KMS-11 (cell line): ENCODE results near the gene ZNF70.

Source experiments
- H2AFZ ChIP-seq: fragments of 200-600 bp; sonication (generic); 2 replicates; pipeline ENCODE4 v1.6.1; 2016; ENCODE audit warnings: antibody characterized with exemption, mixed run types, low read depth
- H3K27ac ChIP-seq: fragments of 200-600 bp; sonication (generic); 2 replicates; pipeline ENCODE4 v1.6.1; 2016; ENCODE audit warnings: mild to moderate bottlenecking, mixed run types
- H3K27me3 ChIP-seq: fragments of 200-600 bp; sonication (generic); 2 replicates; pipeline ENCODE4 v1.6.1; 2017; ENCODE audit warnings: mild to moderate bottlenecking, low read depth, mixed run types, moderate library complexity; ENCODE audit not compliant: insufficient read depth
- H3K36me3 ChIP-seq: fragments of 200-600 bp; sonication (generic); 2 replicates; pipeline ENCODE4 v1.6.1; 2017; ENCODE audit warnings: mild to moderate bottlenecking, mixed run types; ENCODE audit not compliant: insufficient read depth
- H3K4me1 ChIP-seq: fragments of 200-600 bp; sonication (generic); 2 replicates; pipeline ENCODE4 v1.6.1; 2016; ENCODE audit warnings: mild to moderate bottlenecking, low read depth, mixed run types; ENCODE audit not compliant: poor library complexity, severe bottlenecking
- H3K4me2 ChIP-seq: fragments of 200-600 bp; sonication (generic); 2 replicates; pipeline ENCODE4 v1.7.0; 2016; ENCODE audit warnings: mild to moderate bottlenecking, mixed run types
- H3K4me3 ChIP-seq: fragments of 200-600 bp; sonication (generic); IDR thresholded peaks from 2 replicates; pipeline ENCODE4 v1.6.1; 2017; ENCODE audit warnings: low read depth, low read length, mixed read lengths; ENCODE audit not compliant: insufficient read depth
- H3K79me2 ChIP-seq: fragments of 200-600 bp; sonication (generic); 2 replicates; pipeline ENCODE4 v1.6.1; 2016; ENCODE audit warnings: low read depth, mixed run types; ENCODE audit not compliant: insufficient read depth
- H3K9ac ChIP-seq: fragments of 200-600 bp; sonication (generic); 2 replicates; pipeline ENCODE4 v1.6.1; 2016; ENCODE audit warnings: mild to moderate bottlenecking, mixed run types
- H4K20me1 ChIP-seq: fragments of 200-600 bp; sonication (generic); 2 replicates; pipeline ENCODE4 v1.6.1; 2016; ENCODE audit warnings: mild to moderate bottlenecking, mixed run types; ENCODE audit not compliant: insufficient read depth
- TF ChIP-seq, protein P1 (sequence below): fragments of 200-600 bp; sonication (generic); conservative IDR thresholded peaks from 2 replicates; pipeline ENCODE4 v1.6.1; 2017; ENCODE audit warnings: low read depth, mild to moderate bottlenecking, antibody characterized with exemption, low read length, moderate library complexity, mixed read lengths

ZNF70 gene

DNA sequence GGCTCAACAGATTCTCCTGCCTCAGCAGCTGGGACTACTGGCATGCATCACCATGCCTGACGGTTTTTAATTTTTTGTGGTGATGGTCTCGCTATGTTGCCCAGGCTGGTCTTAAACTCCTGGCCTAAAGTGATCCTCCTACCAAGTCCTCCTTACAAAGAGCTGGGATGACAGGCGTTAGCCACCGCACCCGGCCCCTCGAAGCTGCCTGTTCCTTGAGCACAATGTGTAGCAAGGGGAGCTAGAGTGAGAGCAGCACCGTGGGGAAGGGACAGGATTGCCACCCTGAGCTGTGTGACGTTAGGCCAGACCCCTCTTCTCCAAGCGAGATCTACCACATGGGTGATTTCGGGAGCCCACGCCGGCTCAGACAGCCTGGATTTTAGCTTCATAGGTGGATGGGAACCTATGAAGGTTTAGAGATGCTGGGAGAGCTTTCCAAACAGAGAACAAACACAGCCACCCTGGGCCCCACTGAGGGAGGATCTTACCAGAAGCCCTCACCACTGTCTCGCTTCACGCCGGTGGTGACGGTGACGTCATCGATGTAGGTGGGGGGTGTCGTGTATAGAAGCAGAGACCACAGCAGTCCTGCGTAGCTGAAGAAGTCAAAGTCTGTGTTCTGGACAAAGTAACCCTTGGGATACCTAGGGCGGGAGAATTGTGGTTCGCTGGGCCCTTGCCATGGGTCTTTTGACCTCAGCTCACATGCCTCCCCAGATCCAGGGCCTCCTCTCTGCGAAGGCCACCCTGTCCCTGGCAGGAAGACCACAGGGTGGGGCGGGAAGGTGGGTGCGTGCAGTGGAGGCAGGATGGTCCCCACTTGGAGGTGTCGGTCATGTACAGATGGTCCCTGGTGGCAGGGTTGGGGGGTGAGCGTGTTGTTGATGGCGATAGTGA, 37.0 kb downstream of the ZNF70 start:
- Histone ChIP-seq H3K4me1 (peaks cover 19% of the 10 kb centered on the region), H3K4me3 (no peak overlapping the region), H3K9ac (no peak overlapping the region), H3K36me3 (no peaks in the 10 kb centered on the region), H2AFZ (no peak overlapping the region), H4K20me1 (no peaks in the 10 kb centered on the region), H3K4me2 (no peak overlapping the region), H3K27ac (no peak overlapping the region), H3K27me3 (no peaks in the 10 kb centered on the region), H3K79me2 (peaks cover 19% of the 10 kb centered on the region)
- TF ChIP-seq, protein P1, sequence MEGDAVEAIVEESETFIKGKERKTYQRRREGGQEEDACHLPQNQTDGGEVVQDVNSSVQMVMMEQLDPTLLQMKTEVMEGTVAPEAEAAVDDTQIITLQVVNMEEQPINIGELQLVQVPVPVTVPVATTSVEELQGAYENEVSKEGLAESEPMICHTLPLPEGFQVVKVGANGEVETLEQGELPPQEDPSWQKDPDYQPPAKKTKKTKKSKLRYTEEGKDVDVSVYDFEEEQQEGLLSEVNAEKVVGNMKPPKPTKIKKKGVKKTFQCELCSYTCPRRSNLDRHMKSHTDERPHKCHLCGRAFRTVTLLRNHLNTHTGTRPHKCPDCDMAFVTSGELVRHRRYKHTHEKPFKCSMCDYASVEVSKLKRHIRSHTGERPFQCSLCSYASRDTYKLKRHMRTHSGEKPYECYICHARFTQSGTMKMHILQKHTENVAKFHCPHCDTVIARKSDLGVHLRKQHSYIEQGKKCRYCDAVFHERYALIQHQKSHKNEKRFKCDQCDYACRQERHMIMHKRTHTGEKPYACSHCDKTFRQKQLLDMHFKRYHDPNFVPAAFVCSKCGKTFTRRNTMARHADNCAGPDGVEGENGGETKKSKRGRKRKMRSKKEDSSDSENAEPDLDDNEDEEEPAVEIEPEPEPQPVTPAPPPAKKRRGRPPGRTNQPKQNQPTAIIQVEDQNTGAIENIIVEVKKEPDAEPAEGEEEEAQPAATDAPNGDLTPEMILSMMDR, result no peak

DNA sequence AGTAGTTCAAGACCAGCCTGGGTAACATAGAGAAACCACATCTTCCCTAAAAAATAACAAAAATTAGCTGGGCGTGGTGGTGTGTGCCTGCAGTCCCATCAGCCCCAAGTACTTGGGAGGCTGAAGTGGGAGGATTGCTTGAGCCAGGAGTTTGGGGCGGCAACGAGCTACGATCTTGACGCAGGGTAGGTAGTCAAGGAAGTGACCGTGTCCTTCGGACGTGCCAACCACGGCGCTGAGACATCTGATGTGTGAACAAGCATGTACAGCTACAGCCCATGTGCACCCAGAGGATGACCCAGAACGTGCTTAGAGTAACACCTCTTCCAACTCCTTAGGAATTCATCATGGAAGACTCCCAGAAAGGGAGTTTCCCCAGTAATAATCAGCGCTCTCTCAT, 38.7 kb downstream of the ZNF70 start:
- H3K4me1 ChIP-seq, result peaks cover 7% of the 10 kb centered on the region
- H2AFZ ChIP-seq, result no peak overlapping the region
- TF ChIP-seq, protein P1, result no peak
- no peak overlapping the region for H3K4me3 ChIP-seq
- H3K9ac ChIP-seq, result no peak overlapping the region
- H3K36me3 ChIP-seq, result no peaks in the 10 kb centered on the region
- no peaks in the 10 kb centered on the region for H3K27me3 ChIP-seq
- no peaks in the 10 kb centered on the region for H4K20me1 ChIP-seq
- peaks cover 19% of the 10 kb centered on the region for H3K79me2 ChIP-seq
- H3K27ac ChIP-seq, result no peak overlapping the region
- no peak overlapping the region for H3K4me2 ChIP-seq

DNA sequence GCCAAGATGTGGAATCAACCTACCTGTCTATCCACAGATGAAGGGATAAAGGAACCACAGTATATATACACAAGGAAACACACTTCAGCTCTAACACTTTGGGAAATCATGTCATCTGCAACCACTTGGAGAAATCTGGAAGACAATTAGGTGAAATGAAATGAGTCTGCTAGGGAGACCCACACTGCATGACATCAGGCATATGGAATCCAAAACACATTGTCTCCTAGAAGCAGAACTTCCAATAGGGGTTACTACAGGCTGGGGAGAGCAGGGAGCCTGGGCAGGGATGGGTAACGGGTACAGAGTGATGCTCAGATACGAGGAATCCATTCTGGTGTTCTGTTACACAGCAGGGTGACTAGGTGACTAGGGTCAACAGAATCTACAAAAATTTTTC, 41.8 kb downstream of the ZNF70 start:
- Histone ChIP-seq H3K36me3 (0 out of 2 replicates have a peak, but pooled peaks cover 3% of the 10 kb centered on the region), H3K4me2 (no peak overlapping the region), H3K4me1 (peaks cover 9% of the 10 kb centered on the region), H3K4me3 (no peak overlapping the region), H2AFZ (no peak overlapping the region), H3K27me3 (no peaks in the 10 kb centered on the region), H3K79me2 (no peaks in the 10 kb centered on the region), H3K9ac (no peak overlapping the region), H4K20me1 (no peaks in the 10 kb centered on the region), H3K27ac (no peak overlapping the region)
- TF ChIP-seq, protein P1, result no peak

DNA sequence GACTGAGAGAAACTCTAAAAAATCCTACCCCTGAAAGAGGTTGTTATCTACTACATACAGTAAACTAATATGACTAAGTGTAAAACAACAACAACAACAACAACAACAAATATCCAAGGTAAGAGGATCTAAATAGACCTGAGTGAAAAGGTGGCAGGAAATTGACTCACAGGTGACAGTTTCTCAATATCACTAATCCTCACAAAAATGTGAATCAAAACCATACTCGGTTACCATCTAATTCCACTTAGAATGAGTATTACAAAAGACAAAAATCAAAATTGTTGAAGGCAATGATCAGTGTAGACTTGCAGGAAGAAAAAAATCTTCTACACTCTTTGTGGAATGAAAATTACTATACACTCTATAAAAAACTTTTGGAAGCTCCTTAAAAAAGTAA, 42.6 kb downstream of the ZNF70 start:
- TF ChIP-seq, protein P1, result no peak
- Histone ChIP-seq H4K20me1 (no peaks in the 10 kb centered on the region), H3K4me3 (no peak overlapping the region), H3K9ac (no peak overlapping the region), H2AFZ (no peak overlapping the region), H3K27me3 (no peaks in the 10 kb centered on the region), H3K79me2 (no peaks in the 10 kb centered on the region), H3K27ac (no peak overlapping the region), H3K4me1 (peaks cover 9% of the 10 kb centered on the region), H3K36me3 (0 out of 2 replicates have a peak, but pooled peaks cover 3% of the 10 kb centered on the region), H3K4me2 (no peak overlapping the region)
